NOMO-1 treated with dmso at 0.1 percent for 144 hours (cell line): ENCODE data around the gene ANAPC2.
A peak's percentile ranks its signal among the peaks of the same experiment; 100 is the strongest.

Source experiments
- DNase-seq: peaks from one replicate; lab custom pipeline; 2025; ENCODE audit not compliant: unreplicated experiment; lab: John Stamatoyannopoulos, UW

Gene ANAPC2

DNA sequence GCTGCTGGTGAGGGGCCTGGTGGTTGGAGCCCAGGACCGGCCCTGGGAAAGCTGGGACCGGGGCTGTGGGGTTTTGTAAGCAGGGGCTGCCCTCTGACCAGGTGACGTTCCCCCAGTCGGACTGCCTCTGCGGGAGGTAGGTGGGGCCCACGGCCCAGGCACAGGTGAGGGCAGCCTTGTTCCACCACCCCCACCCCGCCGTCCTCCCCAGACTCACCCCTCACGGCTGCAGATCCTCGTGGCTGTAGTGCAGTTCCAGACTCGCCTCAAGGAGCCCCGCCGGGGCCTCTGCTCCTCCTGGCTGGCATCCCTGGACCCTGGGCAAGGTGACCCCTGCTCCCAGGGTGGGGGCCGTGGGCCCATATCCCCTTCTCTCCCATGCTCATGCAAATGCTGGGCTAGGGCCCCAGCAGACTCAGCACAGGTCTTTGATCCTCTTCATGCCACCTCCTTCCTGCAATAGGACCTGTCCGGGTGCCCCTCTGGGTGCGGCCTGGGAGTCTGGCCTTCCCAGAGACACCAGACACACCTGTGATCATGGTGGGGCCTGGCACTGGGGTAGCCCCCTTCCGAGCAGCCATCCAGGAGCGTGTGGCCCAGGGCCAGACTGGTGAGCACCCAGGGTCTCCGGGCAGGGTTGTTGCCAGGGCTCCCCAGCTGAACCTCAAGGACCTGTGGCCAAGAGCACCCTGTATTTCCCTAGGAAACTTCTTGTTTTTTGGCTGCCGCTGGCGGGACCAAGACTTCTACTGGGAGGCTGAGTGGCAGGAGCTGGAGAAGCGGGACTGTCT, 27.0 kb upstream of the ANAPC2 start:
- DNase-seq: no peak

DNA sequence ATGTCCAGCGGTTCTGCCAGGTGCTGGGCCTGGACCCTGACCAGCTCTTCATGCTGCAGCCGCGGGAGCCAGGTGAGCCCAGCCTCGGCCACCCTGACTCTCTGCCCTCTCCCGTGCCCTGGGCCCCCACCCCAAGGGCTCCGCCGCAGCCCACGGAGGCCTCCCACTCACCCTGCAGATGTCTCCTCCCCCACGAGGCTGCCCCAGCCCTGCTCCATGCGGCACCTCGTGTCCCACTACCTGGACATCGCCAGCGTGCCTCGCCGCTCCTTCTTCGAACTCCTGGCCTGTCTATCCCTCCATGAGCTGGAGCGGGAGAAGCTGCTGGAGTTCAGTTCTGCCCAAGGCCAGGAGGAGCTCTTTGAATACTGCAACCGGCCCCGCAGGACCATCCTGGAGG, 26.3 kb upstream of the ANAPC2 start:
- DNase-seq: no peak

DNA sequence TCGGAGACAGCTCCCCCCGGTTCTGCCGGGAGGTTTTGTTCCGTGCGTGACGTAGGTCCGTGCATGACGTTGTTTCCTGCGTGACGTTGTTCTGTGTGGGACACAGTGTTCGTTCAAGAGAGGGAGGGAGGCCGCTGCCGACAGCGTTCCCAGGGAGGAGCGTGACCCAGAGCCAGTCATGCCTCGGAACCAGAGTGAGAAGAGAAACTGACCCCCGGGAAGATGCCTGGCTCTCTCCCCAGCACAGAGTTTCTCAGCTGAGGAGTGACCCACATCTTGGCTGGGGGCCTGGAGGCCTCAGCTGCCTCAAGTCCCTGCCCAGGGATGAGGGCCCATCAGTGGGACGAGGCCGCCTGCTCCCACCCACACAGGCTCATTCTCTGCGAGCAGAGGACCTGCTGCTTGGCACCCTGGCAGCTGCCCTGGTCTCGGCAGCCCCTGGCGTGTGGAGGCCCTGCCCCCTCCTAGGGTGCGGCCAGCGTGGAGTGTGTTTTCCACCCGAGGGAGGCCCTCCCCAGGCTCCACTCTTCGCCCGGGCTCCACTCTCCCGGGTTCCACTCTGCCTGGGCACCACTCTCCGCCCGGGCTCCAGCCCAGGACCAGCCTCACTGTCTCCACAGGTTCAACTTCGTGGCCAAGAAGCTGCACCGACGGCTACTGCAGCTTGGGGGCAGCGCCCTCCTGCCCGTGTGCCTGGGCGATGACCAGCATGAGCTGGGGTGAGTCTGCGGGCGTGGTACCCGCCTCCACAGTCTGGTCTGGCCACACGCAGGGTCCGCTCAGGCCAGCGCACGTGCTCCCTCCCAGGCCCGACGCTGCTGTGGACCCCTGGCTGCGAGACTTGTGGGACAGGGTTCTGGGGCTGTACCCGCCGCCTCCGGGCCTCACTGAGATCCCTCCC, 25.1 kb upstream of the ANAPC2 start:
- no peak for DNase-seq

DNA sequence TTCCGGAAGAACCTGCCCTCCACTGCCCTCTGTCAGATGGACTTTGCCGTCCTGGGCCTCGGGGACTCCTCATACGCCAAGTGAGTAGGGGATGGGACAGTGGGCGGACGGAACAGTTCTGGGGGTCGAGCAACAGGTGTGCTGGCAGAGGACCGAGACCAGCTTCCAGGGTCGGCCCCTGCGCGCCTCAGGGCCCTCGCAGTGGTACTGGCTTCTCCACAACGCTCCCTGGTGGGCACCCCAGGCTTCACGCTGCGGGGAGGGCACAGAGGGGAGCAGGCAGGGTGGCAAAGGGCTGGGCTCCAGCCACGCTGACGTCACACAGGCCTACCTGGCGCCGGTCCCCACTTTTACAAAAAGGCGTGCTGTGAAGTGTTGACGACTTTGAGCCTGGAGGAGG, 24.2 kb upstream of the ANAPC2 start:
- no peak for DNase-seq

DNA sequence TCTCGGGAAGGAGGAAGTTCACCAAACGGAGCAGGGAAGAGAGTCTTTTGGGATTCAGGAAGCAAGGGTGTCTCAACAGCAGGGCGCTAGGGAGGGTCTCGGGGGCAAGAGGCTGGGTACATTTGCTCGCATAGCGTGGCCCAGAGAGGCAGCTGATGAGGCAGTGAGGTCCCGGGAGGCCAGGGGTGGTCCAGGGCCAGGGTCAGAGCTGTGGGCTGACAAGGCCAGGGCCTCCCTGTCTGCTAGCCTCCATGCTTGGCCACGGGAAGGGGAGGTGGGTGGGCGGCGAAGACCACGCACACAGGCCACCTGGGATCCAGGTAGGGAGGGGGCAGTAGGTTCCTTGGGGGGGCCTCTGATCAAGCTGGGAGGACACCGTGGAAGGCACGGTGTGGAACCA, 23.2 kb upstream of the ANAPC2 start:
- DNase-seq: no peak

DNA sequence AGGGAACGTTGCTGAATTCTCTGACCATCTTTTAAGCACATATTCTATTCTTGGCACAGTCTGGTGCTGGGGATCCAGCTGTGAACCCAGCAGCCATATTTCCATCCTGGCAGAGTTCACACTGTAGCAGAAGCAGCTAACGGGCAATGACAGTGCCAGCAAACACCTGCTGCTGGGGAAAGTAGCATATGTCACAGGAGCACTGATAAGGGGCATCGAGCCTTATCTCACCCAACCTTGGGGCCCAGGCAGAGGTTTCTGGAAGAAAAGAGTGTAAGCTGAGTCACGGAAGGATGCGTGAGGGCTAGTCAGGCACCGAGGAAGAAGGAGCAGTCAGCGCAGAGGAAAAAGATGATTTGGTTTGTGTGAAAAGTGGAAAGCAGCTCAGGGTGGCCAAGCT, 18.2 kb upstream of the ANAPC2 start:
- no peak for DNase-seq

DNA sequence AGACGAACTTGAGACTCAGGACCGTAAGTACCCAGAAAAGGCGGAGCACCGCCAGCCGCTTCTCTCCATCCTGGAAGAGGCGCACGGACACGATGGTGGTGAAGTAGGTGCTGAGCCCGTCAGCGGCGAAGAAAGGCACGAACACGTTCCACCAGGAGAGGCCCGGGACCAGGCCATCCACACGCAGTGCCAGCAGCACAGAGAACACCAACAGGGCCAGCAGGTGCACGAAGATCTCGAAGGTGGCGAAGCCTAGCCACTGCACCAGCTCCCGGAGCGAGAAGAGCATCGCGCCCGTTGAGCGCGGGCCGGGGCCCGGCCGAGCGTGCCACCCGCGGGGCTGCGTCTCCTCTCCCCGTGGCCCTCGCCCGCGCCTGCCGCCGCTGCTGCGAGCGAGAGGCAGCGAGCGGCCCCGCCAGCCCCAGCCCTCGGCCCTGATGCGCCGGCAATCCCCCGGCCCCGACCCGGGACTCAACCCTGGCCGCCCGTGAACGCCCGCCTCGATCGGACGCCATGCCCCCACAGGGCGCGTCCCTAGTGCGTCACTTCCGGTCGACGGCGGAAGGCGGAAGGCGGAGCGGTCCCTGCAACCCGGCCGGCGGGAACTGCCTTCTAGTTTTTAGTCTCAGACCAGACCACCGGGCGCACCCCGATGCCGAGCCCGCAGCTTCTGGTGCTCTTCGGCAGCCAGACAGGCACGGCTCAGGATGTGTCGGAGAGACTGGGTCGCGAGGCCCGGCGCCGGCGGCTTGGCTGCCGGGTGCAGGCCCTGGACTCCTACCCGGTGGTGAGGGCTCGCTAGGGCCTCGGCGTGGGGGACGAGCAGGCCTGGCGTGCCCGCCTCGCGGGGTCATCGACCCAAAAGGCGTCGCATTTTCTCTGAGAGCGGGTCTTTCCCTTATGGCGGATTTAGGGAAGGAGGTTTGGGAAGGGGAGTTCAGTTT, 17.0 kb upstream of the ANAPC2 start, which contains the start of the genes NDOR1 and TMEM203:
Gene NDOR1 (plus strand): TSS at position 575 of the 944 bp plus-strand sequence. CDS start 78 bp downstream, at position 653.
Gene TMEM203 (minus strand): TSS at position 523 of the 944 bp plus-strand sequence. CDS start 234 bp downstream, at position 289.
- peak; percentile 88 for DNase-seq

DNA sequence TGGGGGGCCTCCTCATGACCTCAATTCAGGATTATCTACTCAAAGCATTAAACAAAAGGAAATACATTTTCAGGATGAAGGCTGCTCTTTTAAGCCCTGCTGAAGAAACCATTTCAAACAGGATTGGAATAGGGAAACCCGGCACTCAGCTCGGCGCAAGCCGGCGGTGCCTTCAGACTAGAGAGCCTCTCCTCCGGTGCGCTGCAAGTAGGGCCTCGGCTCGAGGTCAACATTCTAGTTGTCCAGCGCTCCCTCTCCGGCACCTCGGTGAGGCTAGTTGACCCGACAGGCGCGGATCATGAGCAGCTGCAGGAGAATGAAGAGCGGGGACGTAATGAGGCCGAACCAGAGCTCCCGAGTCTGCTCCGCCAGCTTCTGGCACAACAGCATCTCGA, 16.4 kb upstream of the ANAPC2 start:
- DNase-seq: no peak

DNA sequence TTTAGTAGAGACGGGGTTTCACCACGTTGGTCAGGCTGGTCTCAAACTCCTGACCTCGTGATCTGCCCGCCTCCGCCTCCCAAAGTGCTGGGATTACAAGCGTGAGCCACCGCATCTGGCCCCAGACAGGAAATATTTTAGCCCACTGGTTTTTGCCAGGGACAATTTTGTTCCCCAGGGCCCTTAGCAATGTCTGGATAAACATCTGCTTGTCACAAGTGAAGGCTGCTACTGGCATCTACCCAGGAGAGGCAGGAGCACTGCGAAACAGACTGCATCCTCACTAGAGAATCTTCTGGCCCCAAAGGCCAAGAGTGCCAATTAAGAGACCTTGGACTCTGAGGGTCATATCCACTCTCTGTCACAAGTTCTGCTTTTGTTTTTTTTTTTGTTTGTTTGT, 14.6 kb upstream of the ANAPC2 start:
- no peak for DNase-seq

DNA sequence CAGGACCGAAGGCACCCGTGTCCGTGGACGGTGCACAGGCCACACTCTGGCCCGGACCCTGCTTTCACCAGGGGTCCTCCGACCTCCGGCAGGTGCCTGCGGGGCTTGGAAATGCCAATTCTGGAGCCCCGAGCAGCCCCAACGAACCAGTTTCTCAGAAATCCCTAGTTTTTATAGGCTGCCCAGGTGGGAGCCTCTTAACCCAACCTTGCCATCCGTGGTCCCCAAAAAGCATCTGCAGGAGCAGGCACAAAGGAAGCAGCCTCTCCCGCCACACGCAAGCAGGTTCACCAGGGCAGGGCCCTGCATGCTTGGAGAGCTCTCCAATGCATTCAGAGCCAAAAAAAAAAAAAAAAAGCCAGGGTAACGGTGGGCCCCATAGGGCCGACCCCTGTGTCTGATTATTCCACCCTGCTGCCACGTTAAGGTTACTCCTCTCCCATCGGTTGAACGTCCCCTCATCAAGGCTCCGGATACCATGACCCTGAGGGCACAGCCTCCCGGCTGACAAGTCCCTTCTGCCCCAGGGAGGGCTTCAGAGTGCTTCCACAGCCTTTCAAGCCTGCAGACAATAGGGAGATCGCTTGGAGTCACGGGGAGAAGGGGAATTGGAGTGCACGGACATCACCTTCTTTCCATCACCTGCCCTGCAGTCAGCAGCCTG, 13.0 kb upstream of the ANAPC2 start:
- no peak for DNase-seq

DNA sequence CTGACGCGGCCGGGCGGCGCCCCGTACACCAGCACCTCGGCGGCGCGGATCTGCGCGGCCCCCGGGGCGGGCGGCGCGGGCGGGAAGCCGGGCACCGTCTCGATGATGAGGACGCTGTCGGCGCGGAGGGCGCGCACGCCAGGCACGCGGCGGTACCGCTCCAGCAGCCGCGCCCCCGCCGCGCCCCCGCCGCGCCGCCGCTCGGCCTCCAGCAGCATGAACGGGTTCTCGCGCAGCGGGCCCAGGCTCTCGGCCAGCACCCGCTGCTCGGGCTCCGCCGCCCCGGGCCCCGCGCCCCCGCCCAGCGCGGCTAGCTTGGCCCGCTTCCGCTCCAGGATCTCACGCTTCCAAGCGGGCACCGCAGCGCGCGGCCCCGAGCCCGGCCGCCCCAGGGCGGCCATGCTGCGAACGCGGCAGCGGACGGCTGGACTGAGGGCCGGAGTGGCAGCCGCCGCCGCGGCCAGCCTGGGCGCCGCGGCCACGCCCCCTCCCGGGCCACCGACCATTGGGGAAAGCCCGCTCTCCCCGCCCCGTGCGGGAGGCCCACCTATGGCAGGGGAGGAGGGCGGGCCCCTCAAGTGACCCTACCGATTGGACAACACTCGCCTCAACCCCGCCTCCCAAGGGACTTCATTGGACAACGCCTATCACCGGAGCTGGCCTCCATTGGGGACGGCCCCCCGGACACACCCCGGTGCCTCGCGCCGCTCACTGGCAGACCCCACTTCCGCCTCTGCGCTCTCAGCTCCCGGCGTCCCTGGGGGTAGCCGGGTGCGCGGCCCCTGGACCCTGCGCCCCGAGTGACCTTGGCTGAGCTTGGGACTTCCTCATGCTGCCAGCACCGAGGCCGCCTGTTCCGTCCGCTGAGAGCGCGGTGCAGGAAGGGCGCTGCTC, 12.2 kb upstream of the ANAPC2 start, which contains the start of gene TPRN:
Gene TPRN (minus strand): TSS at position 431 of the 894 bp plus-strand sequence. CDS start 30 bp downstream, at position 401.
- DNase-seq: peak; percentile 100

DNA sequence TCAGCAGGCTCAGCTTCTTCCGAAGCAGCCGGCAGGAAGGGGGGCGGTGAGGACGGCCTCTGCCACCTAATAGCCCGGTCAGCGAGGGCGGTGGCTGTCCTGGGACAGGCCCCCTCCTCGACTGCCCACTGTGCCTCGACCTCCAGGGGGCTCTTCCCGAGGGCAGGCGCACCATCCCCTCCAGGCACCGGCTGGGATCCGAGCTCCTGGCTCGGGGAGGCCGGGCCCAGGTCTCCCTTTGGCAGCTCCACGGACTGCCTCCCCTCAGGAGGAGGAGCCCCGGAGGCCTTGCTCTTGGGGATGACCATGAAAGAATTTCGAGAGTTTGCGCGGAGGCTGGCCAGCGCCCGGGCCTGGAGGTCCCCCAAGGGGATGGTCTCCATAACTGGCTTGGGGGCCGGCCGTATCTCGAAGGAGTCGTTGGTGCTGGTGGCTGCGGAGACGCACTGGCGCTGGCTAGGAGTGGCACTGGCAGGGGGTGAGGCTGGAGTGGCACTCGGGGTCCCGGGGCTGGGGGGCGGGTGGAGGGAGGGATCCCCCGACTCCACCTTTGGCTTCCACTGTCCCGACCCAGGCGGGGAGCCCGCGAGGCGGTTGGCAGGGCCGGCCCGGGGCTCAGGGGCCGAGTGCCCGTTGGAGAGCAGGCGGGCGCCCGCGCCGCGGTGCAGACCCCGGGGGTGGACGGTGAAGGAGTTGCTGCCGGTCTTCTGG, 11.2 kb upstream of the ANAPC2 start:
- DNase-seq: no peak

DNA sequence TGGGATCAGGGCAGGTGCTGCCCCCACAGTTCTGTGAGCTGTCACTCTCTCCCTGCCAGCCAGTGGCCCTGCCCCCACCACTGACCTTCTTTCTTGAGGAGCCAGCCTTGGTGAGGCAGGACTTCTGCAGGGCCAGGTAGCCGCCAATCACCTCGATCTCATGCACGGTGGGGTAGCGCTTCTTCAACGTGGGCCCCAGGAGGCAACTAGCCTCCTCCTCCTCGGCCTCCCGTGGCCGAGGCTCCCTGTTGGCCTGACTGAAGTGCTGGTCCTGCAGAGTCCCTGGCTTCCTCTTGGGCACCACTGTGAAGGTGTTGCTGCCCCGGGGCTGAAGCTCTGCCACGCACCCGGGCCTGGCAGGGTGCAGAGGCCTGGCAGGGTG, 10.5 kb upstream of the ANAPC2 start:
- no peak for DNase-seq

DNA sequence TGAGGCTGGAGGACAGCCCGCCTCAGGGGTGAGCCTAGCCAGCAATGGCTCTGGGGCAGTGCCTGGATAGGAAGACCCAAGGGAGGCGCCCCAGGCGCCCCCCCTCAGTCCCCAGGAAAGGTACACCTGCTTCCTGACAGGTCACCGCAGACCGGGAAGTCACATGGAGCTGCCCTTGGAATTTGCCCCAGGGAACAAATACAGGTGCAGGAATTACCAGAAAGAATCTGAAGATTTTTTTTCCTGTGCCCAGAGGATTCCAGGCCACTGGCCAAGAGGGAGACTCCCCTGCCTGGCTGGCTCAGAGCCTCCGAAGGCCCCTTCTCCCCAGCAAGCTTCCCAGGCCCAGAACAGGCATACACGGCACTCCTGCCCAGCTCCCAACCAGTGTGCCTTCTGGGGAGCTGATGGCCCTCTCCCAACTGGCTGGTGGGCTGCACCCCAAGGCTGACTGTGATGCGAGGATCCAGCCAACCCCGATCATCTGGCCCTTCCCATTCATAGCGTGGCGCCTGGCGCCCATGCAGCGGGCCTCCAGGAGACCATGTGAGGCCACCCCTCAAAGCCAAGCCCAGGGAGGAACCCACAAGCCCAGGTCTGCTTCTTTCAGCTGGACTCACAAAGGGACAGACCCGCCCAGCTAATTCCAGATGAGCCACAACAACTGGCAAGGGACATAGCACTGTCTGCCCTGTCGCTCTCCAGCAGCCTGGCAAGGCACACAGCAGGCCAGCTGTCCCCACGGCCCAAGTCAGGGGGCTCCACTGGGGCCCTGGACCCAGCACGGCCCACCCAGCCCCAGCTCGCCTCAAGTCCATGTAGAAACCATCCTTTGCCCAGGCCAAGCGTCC, 9.9 kb upstream of the ANAPC2 start:
- DNase-seq: no peak

DNA sequence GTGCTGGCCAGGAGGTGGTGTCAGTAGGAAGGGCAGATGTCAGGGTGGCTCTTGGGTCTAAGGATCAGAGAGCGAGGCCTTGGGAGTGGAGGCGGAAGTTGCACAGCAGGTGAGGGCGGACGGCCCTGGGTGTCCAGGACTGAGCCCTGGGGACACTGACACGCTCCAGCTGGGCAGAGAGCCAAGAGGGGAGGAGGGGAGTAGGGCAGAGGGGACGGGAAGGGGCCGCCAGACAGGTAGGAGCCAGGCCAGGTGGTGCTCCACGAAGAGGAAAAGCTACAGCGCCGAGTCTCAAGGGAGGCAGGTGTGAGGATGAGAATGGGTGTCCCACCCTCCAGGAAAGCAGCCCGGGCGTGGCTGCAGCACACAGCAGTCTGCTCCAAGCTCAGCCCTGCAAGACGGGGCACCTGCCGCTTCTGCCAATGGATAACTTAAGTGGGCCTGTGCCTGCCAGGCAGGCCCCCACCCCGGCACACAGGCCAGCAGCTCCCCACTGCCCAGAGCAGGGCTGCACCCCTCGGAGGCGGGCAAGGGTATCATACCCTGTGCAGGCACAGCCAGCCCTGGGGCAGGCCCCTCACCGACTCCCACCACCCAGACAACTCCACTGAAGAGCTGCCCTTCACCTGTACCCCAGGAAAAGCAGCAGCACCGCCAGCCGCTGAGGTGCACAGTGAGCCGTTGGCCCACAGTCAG, 7.3 kb upstream of the ANAPC2 start:
- no peak for DNase-seq

DNA sequence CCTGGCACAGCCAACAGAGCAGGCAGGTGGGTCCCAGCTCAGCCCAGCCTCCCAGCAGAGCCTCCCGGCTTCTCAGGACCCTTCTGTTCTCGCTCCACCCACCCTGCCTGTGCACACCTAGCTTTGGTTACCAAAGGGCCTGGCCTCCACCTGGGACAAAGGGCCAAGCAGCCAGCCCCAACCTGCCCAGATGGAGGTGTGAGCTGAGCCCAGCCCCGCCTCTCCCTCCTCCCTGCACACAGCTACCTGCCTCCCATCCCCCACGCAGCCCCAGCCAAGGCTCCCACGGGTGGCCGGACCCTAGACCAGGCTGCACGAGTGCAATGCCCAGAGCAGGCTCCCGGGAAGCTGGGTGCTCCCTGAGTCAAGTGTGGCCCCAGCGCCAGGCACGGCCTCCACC, 6.5 kb upstream of the ANAPC2 start:
- no peak for DNase-seq

DNA sequence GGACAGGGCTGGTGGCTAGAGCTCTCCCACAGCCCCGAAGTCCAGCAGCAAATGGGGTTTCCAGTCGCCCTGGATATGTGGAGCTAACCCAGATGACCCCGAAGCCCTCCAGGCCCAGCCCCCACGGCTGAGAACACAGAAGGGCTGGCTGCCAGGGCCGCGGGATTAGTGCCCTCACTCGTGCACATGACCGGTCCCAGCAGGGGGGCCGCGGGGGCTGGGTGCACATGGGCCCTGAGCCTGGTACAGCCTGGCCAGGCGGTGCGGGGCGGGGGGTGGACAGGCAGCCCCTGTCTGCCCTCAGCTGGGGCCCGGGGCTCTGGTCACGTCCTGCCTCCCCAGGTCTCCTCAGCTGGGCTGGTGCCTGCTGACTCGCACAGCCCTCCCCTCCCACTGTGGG, 6.0 kb upstream of the ANAPC2 start:
- no peak for DNase-seq
